Mucosa of stomach (tissue), 1 donor: ENCODE data around the gene TCF7L2.
A peak's percentile ranks its signal among the peaks of the same experiment; 100 is the strongest.

Experiments
- H3K27me3 ChIP-seq: one replicate; pipeline ENCODE4 v1.7.0; 2013; ENCODE audit warnings: mild to moderate bottlenecking, low read length; ENCODE audit not compliant: control insufficient read depth, insufficient read depth
- H3K36me3 ChIP-seq: one replicate; pipeline ENCODE4 v1.7.0; 2013; ENCODE audit warnings: low read length; ENCODE audit not compliant: control insufficient read depth, insufficient read depth
- H3K4me1 ChIP-seq: one replicate; pipeline ENCODE4 v1.7.0; 2013; ENCODE audit warnings: mild to moderate bottlenecking, low read length; ENCODE audit not compliant: control insufficient read depth, insufficient read depth
- H3K4me3 ChIP-seq: one replicate; pipeline ENCODE4 v1.7.0; 2013; ENCODE audit warnings: low read length
- H3K9ac ChIP-seq: one replicate; pipeline ENCODE4 v1.7.0; 2013; ENCODE audit warnings: mild to moderate bottlenecking, low read length, moderate library complexity
- H3K9me3 ChIP-seq: one replicate; pipeline ENCODE4 v1.7.0; 2013; ENCODE audit warnings: mild to moderate bottlenecking, low read length, moderate library complexity; ENCODE audit not compliant: control insufficient read depth
- donor health status: Pancreatic carcinoma.

TCF7L2 gene

GRCh38 chr10:112917681-112918080 is 32.4 kb upstream of the TCF7L2 start:
- Histone ChIP-seq H3K9me3 (no peaks in the 10 kb centered on the region), H3K9ac (no peak overlapping the region), H3K4me3 (no peak overlapping the region), H3K27me3 (no peaks in the 10 kb centered on the region), H3K36me3 (no peaks in the 10 kb centered on the region), H3K4me1 (peaks cover 21% of the 10 kb centered on the region)

- Histone ChIP-seq H3K9ac (no peak overlapping the region), H3K4me1 (peaks cover 21% of the 10 kb centered on the region), H3K36me3 (no peaks in the 10 kb centered on the region), H3K27me3 (no peaks in the 10 kb centered on the region), H3K4me3 (no peak overlapping the region), H3K9me3 (no peaks in the 10 kb centered on the region)
Observed at GRCh38 chr10:112918771-112919170, 31.3 kb upstream of the TCF7L2 start.

- Histone ChIP-seq H3K9me3 (no peaks in the 10 kb centered on the region), H3K9ac (no peak overlapping the region), H3K4me1 (peaks cover 17% of the 10 kb centered on the region), H3K4me3 (no peak overlapping the region), H3K36me3 (no peaks in the 10 kb centered on the region), H3K27me3 (no peaks in the 10 kb centered on the region)
Observed at GRCh38 chr10:112919721-112920120, 30.3 kb upstream of the TCF7L2 start.

- Histone ChIP-seq H3K36me3 (no peaks in the 10 kb centered on the region), H3K9me3 (no peaks in the 10 kb centered on the region), H3K27me3 (no peaks in the 10 kb centered on the region), H3K4me1 (no peaks in the 10 kb centered on the region), H3K4me3 (no peak overlapping the region), H3K9ac (no peak overlapping the region)
Observed at GRCh38 chr10:112926906-112927688, 22.9 kb upstream of the TCF7L2 start.

- H3K36me3 ChIP-seq, result no peaks in the 10 kb centered on the region
- no peak overlapping the region for H3K9ac ChIP-seq
- no peaks in the 10 kb centered on the region for H3K27me3 ChIP-seq
- H3K4me1 ChIP-seq, result no peaks in the 10 kb centered on the region
- no peaks in the 10 kb centered on the region for H3K9me3 ChIP-seq
- no peak overlapping the region for H3K4me3 ChIP-seq
Observed at GRCh38 chr10:112927980-112928379, 22.1 kb upstream of the TCF7L2 start.

GRCh38 chr10:112932658-112933057 is 17.4 kb upstream of the TCF7L2 start:
- Histone ChIP-seq H3K9me3 (no peaks in the 10 kb centered on the region), H3K27me3 (no peaks in the 10 kb centered on the region), H3K4me3 (no peak overlapping the region), H3K9ac (no peak overlapping the region), H3K36me3 (no peaks in the 10 kb centered on the region), H3K4me1 (no peaks in the 10 kb centered on the region)

GRCh38 chr10:112934193-112934592 is 15.9 kb upstream of the TCF7L2 start:
- Histone ChIP-seq H3K36me3 (no peaks in the 10 kb centered on the region), H3K4me3 (no peak overlapping the region)

GRCh38 chr10:112938808-112939482 is 11.1 kb upstream of the TCF7L2 start:
- Histone ChIP-seq H3K27me3 (no peaks in the 10 kb centered on the region), H3K4me1 (no peaks in the 10 kb centered on the region), H3K9me3 (no peaks in the 10 kb centered on the region), H3K36me3 (no peaks in the 10 kb centered on the region), H3K9ac (no peak overlapping the region), H3K4me3 (no peak overlapping the region)

More at GRCh38 chr10:112934193-112934592, 15.9 kb upstream of the TCF7L2 start:
- Histone ChIP-seq H3K9me3 (no peaks in the 10 kb centered on the region), H3K9ac (no peak overlapping the region), H3K4me1 (no peaks in the 10 kb centered on the region), H3K27me3 (no peaks in the 10 kb centered on the region)

- H3K4me3 ChIP-seq, result no peak overlapping the region
- H3K36me3 ChIP-seq, result no peaks in the 10 kb centered on the region
- H3K9me3 ChIP-seq, result no peaks in the 10 kb centered on the region
- H3K4me1 ChIP-seq, result peaks cover 25% of the 10 kb centered on the region
- H3K27me3 ChIP-seq, result no peaks in the 10 kb centered on the region
- H3K9ac ChIP-seq, result no peak overlapping the region
Observed at GRCh38 chr10:112945811-112946210, 4.2 kb upstream of the TCF7L2 start.

GRCh38 chr10:112946649-112947048 is 3.4 kb upstream of the TCF7L2 start:
- peaks cover 25% of the 10 kb centered on the region for H3K4me1 ChIP-seq
- H3K9ac ChIP-seq, result no peak overlapping the region
- no peaks in the 10 kb centered on the region for H3K27me3 ChIP-seq
- no peak overlapping the region for H3K4me3 ChIP-seq
- H3K9me3 ChIP-seq, result no peaks in the 10 kb centered on the region
- no peaks in the 10 kb centered on the region for H3K36me3 ChIP-seq

GRCh38 chr10:112948196-112948595 is 1.9 kb upstream of the TCF7L2 start:
- peak overlapping the region; percentile 91 for H3K9ac ChIP-seq
- peak overlapping the region; percentile 45 for H3K4me3 ChIP-seq
- H3K4me1 ChIP-seq, result peaks cover 25% of the 10 kb centered on the region
- H3K27me3 ChIP-seq, result no peaks in the 10 kb centered on the region
- H3K9me3 ChIP-seq, result no peaks in the 10 kb centered on the region
- H3K36me3 ChIP-seq, result no peaks in the 10 kb centered on the region

GRCh38 chr10:112949143-112949823 is 764 bp upstream of the TCF7L2 start:
- Histone ChIP-seq H3K9me3 (no peaks in the 10 kb centered on the region), H3K27me3 (no peaks in the 10 kb centered on the region), H3K4me1 (peaks cover 31% of the 10 kb centered on the region), H3K36me3 (no peaks in the 10 kb centered on the region), H3K4me3 (peak overlapping the region; percentile 45), H3K9ac (peak overlapping the region; percentile 91)
